Keratinocyte (primary cell): ENCODE data around the gene ARHGAP8. TPM values are rescaled to one million over a fixed set of nuclear protein-coding genes. Genes with fewer than 3 reads are reported as not detected.

Experiments
- DNase-seq: peaks from one replicate; pipeline ENCODE4 v3.0.0-alpha.2; 2011; ENCODE audit warnings: low read depth, missing footprints, low spot score
- FAIRE-seq: peaks from 2 replicates; lab custom pipeline; 2011; peaks lifted over from hg19 to GRCh38; lab: Jason Lieb, UNC
- H2AFZ ChIP-seq: 2 replicates; pipeline ENCODE4 v1.6.0; 2012; ENCODE audit warnings: low read length, control low read depth, inconsistent platforms; ENCODE audit not compliant: control insufficient read depth
- H3K27ac ChIP-seq: 2 replicates; pipeline ENCODE4 v1.5.1; 2011; ENCODE audit warnings: low read length; ENCODE audit not compliant: control insufficient read depth, insufficient read depth
- H3K27me3 ChIP-seq: 3 replicates; pipeline ENCODE4 v1.6.0; 2011; ENCODE audit warnings: low read length; ENCODE audit not compliant: control insufficient read depth, insufficient read depth; ENCODE audit errors: extremely low read depth
- H3K36me3 ChIP-seq, 2 experiments: 2 replicates in 1 of 2; 3 replicates in 1 of 2; pipeline ENCODE4 v1.5.1; 2011; ENCODE audit warnings: low read length in 2 of 2, mild to moderate bottlenecking in 1 of 2; ENCODE audit not compliant: control insufficient read depth in 2 of 2, insufficient read depth in 2 of 2; ENCODE audit errors: extremely low read depth in 1 of 2
- H3K4me1 ChIP-seq: 3 replicates; pipeline ENCODE4 v1.5.1; 2011; ENCODE audit warnings: low read length; ENCODE audit not compliant: control insufficient read depth, insufficient read depth; ENCODE audit errors: extremely low read depth
- H3K4me2 ChIP-seq: 3 replicates; pipeline ENCODE4 v1.6.0; 2011; ENCODE audit warnings: low read depth, low read length; ENCODE audit not compliant: control insufficient read depth, insufficient read depth; ENCODE audit errors: extremely low read depth
- H3K4me3 ChIP-seq, 3 experiments: fragments of 200-600 bp in 1 of 3; sonication (generic) in 1 of 3; 2 replicates in 2 of 3; 3 replicates in 1 of 3; pipeline ENCODE4 v1.5.1; 2011 to 2016; ENCODE audit warnings: low read length in 3 of 3, mild to moderate bottlenecking in 3 of 3, control low read depth in 2 of 3, inconsistent platforms in 1 of 3, low read depth in 1 of 3, mixed read lengths in 1 of 3, mixed run types in 1 of 3, moderate library complexity in 1 of 3; ENCODE audit not compliant: control insufficient read depth in 2 of 3, insufficient read depth in 2 of 3; ENCODE audit errors: extremely low read depth in 1 of 3
- H3K79me2 ChIP-seq: 2 replicates; pipeline ENCODE4 v1.6.0; 2012; ENCODE audit warnings: low read length; ENCODE audit not compliant: control insufficient read depth, insufficient read depth
- H3K9ac ChIP-seq: 3 replicates; pipeline ENCODE4 v1.6.0; 2011; ENCODE audit warnings: low read length; ENCODE audit not compliant: control insufficient read depth, insufficient read depth; ENCODE audit errors: extremely low read depth
- H3K9me1 ChIP-seq: 3 replicates; pipeline ENCODE4 v1.6.0; 2011; ENCODE audit warnings: low read length; ENCODE audit not compliant: control insufficient read depth, insufficient read depth; ENCODE audit errors: extremely low read depth
- H3K9me3 ChIP-seq: 2 replicates; pipeline ENCODE4 v1.5.1; 2012; ENCODE audit warnings: low read depth, low read length; ENCODE audit not compliant: control insufficient read depth
- H4K20me1 ChIP-seq: 3 replicates; pipeline ENCODE4 v1.6.0; 2011; ENCODE audit warnings: low read length; ENCODE audit not compliant: control insufficient read depth, insufficient read depth; ENCODE audit errors: extremely low read depth
- CTCF ChIP-seq, 3 experiments: IDR thresholded peaks in 1 of 3; conservative IDR thresholded peaks in 1 of 3; optimal IDR thresholded peaks in 1 of 3; 2 replicates in 2 of 3; 3 replicates in 1 of 3; pipeline versions ENCODE3 to v1.5.1; 2011; ENCODE audit warnings: low read length in 3 of 3, mild to moderate bottlenecking in 3 of 3, moderate library complexity in 2 of 3, control low read depth in 1 of 3, inconsistent platforms in 1 of 3; ENCODE audit not compliant: insufficient read depth in 2 of 3; ENCODE audit errors: extremely low read depth in 1 of 3
- EZH2 ChIP-seq: IDR thresholded peaks from one replicate; pipeline ENCODE4 v1.6.1; 2012; ENCODE audit warnings: inconsistent platforms, mild to moderate bottlenecking, low read length, moderate library complexity
- dilution Hi-C: fragments of 300-500 bp; cut with MboI; formaldehyde crosslinking; loops from one replicate; pipeline ENCODE4 v1.7.0; 2020; ENCODE audit warnings: low sequenced_read_pairs; ENCODE audit not compliant: extremely low pct_ligation_motif_present
- polyA plus RNA-seq, 5 experiments: library from polyadenylated mRNA; depleted of rRNA in 3 of 5; stranded (reverse) in 3 of 5; stranded (forward) in 1 of 5; unstranded in 1 of 5; fragments of >200 nt; gene quantifications; 1 replicate in 1 of 5; 2 replicates in 3 of 5; 3 replicates in 1 of 5; pipeline versions ENCODE4 v1.2.1 to v1.2.3, GENCODE V29; 2011 to 2012; ENCODE audit warnings: missing spikeins in 2 of 5, low read depth in 1 of 5, low replicate concordance in 1 of 5

The ARHGAP8 gene
- polyA plus RNA-seq, 1 donor (not counting 4 experiments of a cell fraction or from before 2014, with no cell fraction given), result 21.3 TPM

- H3K9me1 ChIP-seq, result no peaks in the 10 kb centered on the region
- no peaks in the 10 kb centered on the region for H3K79me2 ChIP-seq
- dilution Hi-C loops, result no loop called here
- H3K4me3 ChIP-seq, result no peak overlapping the region
- DNase-seq (no peak), FAIRE-seq (no peak)
- no peaks in the 10 kb centered on the region for H3K9me3 ChIP-seq
- H4K20me1 ChIP-seq, result no peaks in the 10 kb centered on the region
- no peak overlapping the region for H3K9ac ChIP-seq
- no peaks in the 10 kb centered on the region for H3K27me3 ChIP-seq
- H3K4me1 ChIP-seq, result peaks cover 10% of the 10 kb centered on the region
- H2AFZ ChIP-seq, result no peak overlapping the region
- no peak for TF ChIP-seq EZH2
- TF ChIP-seq CTCF (optimal IDR thresholded peaks at IDR 0.05 in 1 of 3, IDR thresholded peaks at IDR 0.05 in 1 of 3, conservative IDR thresholded peaks at IDR 0.05 in 1 of 3; ENCODE audit: extremely low read depth in 1 of 3, insufficient read depth in 2 of 3, low read length in 3 of 3), result no peak
- no peak overlapping the region for H3K27ac ChIP-seq
- H3K36me3 ChIP-seq, result peaks cover 0 to 13% of the 10 kb centered on the region in 2 experiments
- no peak overlapping the region for H3K4me2 ChIP-seq
These were observed 108.9 kb downstream of the ARHGAP8 start for GRCh38 chr22:44861245-44861644.

- no peaks in the 10 kb centered on the region for H3K27me3 ChIP-seq
- H3K9me3 ChIP-seq, result no peaks in the 10 kb centered on the region
- H3K4me3 ChIP-seq, result no peak overlapping the region
- FAIRE-seq (no peak), DNase-seq (no peak)
- H3K9me1 ChIP-seq, result no peaks in the 10 kb centered on the region
- no peak overlapping the region for H3K27ac ChIP-seq
- H3K4me1 ChIP-seq, result peaks cover 10% of the 10 kb centered on the region
- no peak overlapping the region for H3K9ac ChIP-seq
- H3K79me2 ChIP-seq, result no peaks in the 10 kb centered on the region
- H3K4me2 ChIP-seq, result no peak overlapping the region
- TF ChIP-seq CTCF (optimal IDR thresholded peaks at IDR 0.05 in 1 of 3, IDR thresholded peaks at IDR 0.05 in 1 of 3, conservative IDR thresholded peaks at IDR 0.05 in 1 of 3; ENCODE audit: extremely low read depth in 1 of 3, insufficient read depth in 2 of 3, low read length in 3 of 3), result no peak
- dilution Hi-C loops, result no loop called here
- H3K36me3 ChIP-seq, result peaks cover 0 to 11% of the 10 kb centered on the region in 2 experiments
- no peaks in the 10 kb centered on the region for H4K20me1 ChIP-seq
- no peak overlapping the region for H2AFZ ChIP-seq
These were observed 109.9 kb downstream of the ARHGAP8 start for GRCh38 chr22:44862281-44862680.
